ENCODE data around the gene PTPRT.

GRCh38 chr20:42444799-42445198 is 744.9 kb downstream of the PTPRT start:
- no peak for TF ChIP-seq CTCF (conservative IDR thresholded peaks at IDR 0.05; ENCODE audit: low read depth, low read length)
- no peak for TF ChIP-seq SMC3 (IDR thresholded peaks at IDR 0.05; ENCODE audit: low read depth, low read length)
- TF ChIP-seq POLR2A (IDR thresholded peaks at IDR 0.05; ENCODE audit: low read depth, low read length): no peak
- TF ChIP-seq FOS (IDR thresholded peaks at IDR 0.05; ENCODE audit: low read depth, low read length): no peak
- no peak for TF ChIP-seq NFE2L2 (IDR thresholded peaks at IDR 0.05; ENCODE audit: low read depth, low read length)
- TF ChIP-seq USF2 (IDR thresholded peaks at IDR 0.05; ENCODE audit: low read depth, low read length): no peak

All from IMR-90 (cell line).